WI38 (cell line): ENCODE measurements around the gene CHD2.

Source experiments
- H3K4me3 ChIP-seq: 2 replicates; pipeline ENCODE4 v1.5.1; 2011; ENCODE audit warnings: low read depth, mild to moderate bottlenecking, control low read depth, low read length
- CTCF ChIP-seq: IDR thresholded peaks from 2 replicates; pipeline ENCODE4 v1.5.1; 2012; ENCODE audit warnings: low read depth, mild to moderate bottlenecking, control low read depth, low read length

The CHD2 gene

DNA sequence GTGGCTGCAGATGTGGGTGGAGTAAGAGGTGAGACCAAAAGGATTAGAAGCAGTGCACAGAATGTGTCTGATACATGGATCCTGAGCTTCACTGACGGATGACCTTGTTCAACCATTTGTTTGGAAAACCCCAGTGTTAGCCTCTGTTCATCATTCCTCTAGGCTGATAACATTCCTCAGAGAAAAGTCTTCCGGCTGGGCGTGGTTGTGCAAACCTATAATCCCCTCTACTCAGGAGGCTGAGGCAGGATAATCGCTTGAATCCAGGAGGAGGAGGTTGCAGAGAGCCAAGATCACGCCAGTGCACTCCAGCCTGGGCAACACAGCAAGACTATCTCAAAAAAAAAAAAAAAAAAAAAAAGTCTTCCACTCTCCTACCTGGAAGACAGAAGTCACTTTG is 23.1 kb upstream of the CHD2 start:
- H3K4me3 ChIP-seq: no peak overlapping the region
- TF ChIP-seq CTCF: no peak

DNA sequence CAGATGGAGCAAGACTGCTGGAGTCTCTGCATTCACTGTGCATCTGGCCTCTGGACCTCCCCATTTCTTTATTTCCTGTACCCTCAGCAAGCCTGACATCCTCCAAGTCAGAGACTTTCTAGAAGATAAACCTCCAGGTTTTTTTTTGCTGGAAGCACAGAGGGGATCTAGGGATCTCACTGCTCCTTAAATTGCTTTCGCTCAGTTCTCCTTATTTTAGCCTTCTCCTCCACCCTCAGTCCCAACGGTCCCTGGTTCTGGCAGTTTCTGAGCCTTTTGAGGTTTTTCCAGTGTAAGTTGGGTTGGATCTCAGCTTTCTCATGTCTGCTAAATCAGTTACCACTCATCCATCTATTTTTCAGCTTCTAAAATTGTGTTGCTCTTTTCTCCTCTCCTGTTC is 22.7 kb upstream of the CHD2 start:
- no peak overlapping the region for H3K4me3 ChIP-seq
- TF ChIP-seq CTCF: no peak

DNA sequence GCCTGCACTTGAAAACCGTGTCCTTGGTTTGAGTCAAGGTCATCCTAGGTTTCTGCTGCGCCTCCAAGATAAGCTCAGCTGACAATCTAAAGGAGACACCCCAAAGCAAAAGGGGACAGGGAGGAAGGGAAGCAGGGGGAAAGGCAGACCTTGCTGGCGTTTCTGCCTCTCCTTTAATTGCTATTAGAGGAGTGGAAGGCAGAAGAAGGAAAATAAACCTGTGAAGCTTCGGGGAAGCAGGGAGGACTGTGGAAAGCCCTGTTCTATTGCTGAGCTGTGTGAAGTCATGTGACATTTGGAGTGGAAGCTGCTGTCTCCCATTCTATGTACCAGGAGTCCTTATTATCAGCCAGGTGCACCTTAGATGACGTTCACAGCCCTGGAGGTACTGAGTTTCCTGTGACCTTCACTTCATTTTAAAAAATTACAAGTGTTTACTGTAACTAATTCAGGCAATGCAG is 21.5 kb upstream of the CHD2 start:
- no peak overlapping the region for H3K4me3 ChIP-seq
- no peak for TF ChIP-seq CTCF

DNA sequence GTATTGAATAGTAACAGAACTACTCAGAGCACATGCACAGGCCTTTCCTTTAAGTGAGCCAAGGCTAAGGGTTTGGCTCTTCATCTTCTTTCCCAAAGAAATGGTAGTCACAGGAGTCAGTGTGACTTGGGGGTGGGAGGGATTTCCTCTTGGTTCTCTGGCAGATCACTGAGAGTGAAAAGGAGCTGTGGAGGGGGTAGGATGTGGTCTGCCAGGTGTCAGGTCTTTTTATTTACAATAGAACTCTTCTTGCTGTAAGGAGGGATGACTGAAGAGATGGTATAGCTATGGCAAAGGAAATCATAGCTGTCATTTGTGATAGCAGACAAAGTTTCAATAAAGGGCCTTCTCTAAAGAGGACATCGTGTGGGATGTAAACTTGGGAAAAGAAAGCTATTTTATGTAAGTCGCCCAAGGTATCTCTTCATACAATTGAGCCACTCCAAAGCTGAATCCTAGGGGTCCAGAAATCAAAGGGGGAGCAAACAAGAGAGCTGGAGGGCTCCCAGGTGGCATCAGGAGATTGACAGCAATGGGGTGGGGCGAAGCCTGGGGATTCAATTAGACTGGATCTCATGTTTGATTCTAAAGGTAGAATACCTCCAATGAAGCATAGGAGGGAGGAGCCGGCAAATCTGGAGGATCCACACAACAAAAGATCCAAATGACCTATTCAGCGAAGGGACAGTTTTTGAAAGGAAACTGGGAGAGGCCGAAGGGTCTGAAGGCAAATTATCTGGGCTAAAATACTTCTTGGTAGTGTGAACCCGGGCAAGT is 20.0 kb upstream of the CHD2 start:
- no peak overlapping the region for H3K4me3 ChIP-seq
- no peak for TF ChIP-seq CTCF

GRCh38 chr15:92880796-92881195 is 19.3 kb upstream of the CHD2 start:
- H3K4me3 ChIP-seq: no peak overlapping the region
- TF ChIP-seq CTCF: no peak

DNA sequence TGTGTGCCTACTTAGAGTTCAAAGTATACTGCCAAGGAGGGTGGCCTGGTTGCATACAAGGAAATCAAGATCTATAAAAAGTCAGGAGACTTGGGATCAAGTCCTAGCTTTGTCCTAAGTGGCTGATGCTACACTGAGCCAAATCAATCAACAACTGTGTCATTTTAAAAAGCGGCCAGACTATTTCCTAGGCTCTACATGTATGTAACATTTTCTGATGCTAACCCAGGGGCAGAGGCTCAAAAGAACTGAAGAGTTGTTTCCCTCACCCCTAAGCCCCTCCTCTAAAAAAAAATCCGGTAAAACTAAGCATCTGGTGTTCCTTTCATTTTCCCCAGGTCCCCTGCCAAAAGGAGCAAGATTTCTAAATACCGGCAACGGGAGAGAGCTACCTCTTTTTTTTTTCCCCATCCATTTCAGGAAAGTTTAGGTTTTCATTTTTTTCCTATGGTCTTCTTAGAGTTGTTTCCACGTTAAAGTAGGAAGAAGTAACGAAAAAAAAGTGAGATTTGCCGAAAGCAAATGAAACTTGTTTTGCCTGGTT is 18.8 kb upstream of the CHD2 start:
- peak overlapping the region; percentile 43 for H3K4me3 ChIP-seq
- no peak for TF ChIP-seq CTCF
